NCI-H1694 (cell line): Measurements from ENCODE around the gene ERI3.
"Not testable (repeated sequence)": the region's sequence is repeated elsewhere in the genome, so short reads cannot be mapped to it uniquely, and the experiment has no call there.

Source experiments
- DNase-seq: peaks from one replicate; lab custom pipeline; 2025; lab: John Stamatoyannopoulos, UW

Gene ERI3

DNA sequence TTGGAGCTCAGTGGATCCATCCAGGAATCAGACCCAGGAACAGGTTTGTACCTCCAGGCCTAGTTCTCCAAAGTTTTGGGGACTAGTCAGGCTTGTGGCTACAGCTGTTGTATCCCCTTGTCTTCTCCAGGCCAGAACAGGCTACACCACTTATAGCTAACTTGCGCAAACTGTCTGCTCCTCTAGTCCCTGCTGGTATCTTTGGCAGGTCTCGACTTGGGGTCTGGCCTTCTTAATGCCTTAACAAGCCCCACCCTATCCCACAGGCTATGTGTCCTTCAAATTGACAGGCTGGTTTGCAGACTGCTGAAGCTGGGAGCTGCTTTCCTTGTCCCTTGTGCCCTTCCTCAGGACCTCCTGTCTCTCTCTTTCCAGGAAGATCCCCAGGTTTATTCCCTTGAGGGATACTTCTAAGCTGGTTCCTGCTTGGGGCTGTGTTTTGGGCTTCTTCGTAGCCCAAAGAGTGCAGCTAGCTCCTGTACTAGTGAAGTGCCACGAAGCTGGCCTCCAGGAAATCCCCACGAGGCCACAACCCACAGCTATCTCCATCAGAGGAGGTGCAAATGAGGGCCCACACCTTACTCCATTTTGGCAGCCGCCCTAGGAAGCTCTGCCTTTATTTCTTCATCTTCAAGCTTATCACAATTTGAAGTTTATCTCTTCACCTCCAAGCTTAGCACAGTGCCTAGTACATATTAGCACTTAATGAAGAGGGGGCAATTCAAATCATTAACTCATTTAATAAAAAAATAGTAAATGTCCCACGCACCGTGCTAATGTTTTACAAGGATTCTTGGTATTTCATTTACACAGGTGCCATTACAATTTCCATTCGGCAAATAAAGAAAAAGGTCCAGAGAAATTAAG is 142.5 kb downstream of the ERI3 start:
- no peak for DNase-seq

- no peak for DNase-seq
Observed at GRCh38 chr1:44210595-44210994, 144.5 kb downstream of the ERI3 start.

DNA sequence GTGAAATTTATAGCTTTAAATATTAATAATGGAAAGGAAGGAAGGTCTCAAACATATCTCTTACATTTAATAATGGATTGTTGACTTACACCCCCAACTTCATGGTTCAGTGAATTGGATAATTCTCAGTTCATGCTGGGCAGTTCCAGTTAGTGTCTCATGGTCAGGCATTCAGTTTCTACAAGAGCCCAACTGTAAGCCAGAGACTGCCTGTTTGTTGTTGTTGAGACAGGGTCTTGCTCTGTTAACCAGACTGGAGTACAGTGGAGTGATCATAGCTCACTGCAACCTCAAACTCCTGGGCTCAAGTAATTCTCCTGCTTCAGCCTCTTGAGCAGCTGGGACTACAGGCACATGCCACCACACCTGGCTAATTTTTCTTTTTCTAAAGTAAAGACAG is 146.8 kb downstream of the ERI3 start:
- DNase-seq, result no peak

DNA sequence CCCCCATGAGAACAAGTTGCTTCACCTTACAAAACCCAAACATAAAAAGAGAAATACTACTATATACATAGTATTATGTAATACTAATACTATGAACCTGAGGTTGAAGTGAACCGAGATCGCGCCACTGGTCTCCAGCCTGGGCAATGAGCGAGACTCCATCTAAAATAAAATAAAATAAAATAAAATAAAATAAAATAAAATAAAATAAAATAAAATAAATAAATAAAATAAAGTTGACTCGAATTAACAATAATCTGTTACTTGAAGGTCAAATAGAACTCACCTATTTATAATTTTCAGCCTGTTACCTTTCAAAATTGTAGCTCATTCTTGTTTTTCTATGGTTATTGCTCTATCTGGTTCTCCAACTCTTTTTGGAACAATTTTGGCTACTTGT is 148.5 kb downstream of the ERI3 start:
- not testable (repeated sequence) for DNase-seq

- DNase-seq, result no peak
Observed at GRCh38 chr1:44200336-44200735, 154.7 kb downstream of the ERI3 start.

- no peak for DNase-seq
Observed at GRCh38 chr1:44174630-44175029, 180.4 kb downstream of the ERI3 start.
